GM15510 (cell line): ENCODE data around the gene PACRG.

Source experiments
- POLR2A ChIP-seq: IDR thresholded peaks from 3 replicates; pipeline ENCODE4 v1.6.1; 2011; ENCODE audit warnings: borderline replicate concordance; ENCODE audit not compliant: insufficient read length; ENCODE audit errors: extremely low read depth

Gene PACRG

GRCh38 chr6:163352011-163352685 lies 624.4 kb downstream of the PACRG start:
- no peak for TF ChIP-seq POLR2A

DNA sequence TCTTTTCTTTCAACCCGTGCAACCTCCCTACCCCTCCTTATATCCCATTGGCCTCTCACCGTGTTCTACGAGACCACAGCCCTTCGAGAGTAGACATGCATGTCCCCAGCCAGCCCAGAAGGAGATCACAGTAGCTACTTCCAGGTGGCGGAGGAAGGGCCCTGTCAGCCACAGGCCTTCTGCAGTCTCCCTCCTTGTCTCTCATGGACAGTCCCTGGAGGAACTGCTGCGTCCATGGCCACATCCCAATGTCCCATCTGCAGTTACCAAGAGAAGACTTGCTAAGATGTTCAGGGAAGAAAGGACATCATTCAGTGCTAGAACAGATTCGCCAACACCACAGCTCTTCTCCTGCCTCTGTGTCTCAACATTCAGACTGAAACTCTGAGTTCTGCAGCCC lies 625.2 kb downstream of the PACRG start:
- TF ChIP-seq POLR2A = no peak

- TF ChIP-seq POLR2A = no peak
These were observed 626.3 kb downstream of the PACRG start for GRCh38 chr6:163354085-163354484.

DNA sequence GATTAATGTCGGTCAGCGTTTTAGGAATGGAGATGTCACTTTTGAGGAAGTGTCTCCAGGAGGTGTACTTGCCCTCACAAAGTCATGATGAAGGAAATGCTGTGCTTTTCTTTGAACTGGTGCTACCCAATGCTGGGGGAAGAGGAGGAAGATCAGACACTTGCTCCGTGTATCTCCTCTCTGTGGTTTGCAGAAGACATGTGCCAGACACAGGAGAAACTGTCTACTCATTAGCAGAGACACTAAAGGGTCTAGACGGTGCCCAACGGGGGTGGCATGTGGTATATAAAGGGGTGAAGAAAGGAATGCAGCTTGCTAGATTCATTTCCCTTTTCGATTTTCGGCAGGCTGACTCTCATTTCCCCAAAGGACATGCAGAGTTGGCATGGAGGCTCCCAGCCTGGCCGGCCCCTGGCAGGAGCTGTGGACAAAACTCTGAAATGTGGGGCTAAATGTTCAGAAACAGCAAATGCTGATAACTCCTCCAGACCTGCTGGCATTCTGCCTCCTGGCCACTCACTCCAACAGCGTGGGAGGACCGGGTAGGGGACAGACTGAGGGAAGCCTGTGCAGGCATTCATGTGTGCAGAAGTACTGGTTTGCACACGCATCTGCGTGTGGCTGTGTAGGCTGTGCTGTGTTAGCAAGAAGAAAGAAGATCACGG lies 627.1 kb downstream of the PACRG start:
- TF ChIP-seq POLR2A = no peak

DNA sequence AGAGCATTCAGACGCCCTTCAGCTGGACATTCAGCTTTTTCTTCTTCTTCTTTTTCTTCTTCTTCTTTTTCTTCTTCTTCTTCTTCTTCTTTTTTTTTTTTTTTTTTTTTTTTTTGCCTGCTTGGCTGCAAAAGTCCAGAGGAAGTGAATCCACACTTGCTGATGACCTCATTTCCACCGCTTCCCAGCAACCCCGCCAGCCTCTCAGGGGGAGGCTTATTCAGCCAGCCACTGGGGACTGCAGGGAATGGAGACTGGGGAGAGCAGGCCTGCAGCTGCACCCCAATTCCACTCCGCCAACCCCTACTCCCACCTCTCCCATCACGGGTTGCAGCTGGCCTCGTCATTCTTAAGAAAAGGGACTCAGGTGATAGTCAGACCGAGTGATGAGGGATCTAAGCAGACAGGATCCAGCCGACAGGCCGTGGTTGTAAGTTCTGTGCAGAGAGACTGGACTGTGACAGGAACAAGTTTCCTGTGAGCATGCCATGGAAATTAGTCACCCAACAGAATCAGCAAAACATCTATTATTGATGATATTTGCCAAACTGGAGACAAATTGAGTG lies 627.7 kb downstream of the PACRG start:
- no peak for TF ChIP-seq POLR2A

- no peak for TF ChIP-seq POLR2A
These were observed 628.5 kb downstream of the PACRG start for GRCh38 chr6:163356324-163356723.

GRCh38 chr6:163356743-163357142 lies 629.0 kb downstream of the PACRG start:
- no peak for TF ChIP-seq POLR2A

- no peak for TF ChIP-seq POLR2A
These were observed 636.9 kb downstream of the PACRG start for GRCh38 chr6:163364641-163365040.
